Astrocyte (in vitro differentiated cells and primary cell): ENCODE data around the gene IGF2BP3.

Experiments
- CTCF ChIP-seq: IDR thresholded peaks from 2 replicates; pipeline ENCODE4 v1.5.1; 2011; ENCODE audit warnings: low read depth, mild to moderate bottlenecking, inconsistent platforms, low read length, moderate library complexity; ENCODE audit not compliant: insufficient read depth
- EZH2 ChIP-seq: IDR thresholded peaks from 2 replicates; pipeline ENCODE4 v1.6.1; 2012; ENCODE audit warnings: mild to moderate bottlenecking, low read length, inconsistent platforms; ENCODE audit not compliant: insufficient read depth

GRCh38 chr7:23273141-23273599, 197.1 kb downstream of the IGF2BP3 start:
- TF ChIP-seq CTCF (peak; percentile 82), EZH2 (no peak)
